Neural crest cell (in vitro differentiated cells): ENCODE data around the gene ELOVL1. TPM values are rescaled to one million over a fixed set of nuclear protein-coding genes. Genes with fewer than 3 reads are reported as not detected.
"Not testable (repeated sequence)": the region's sequence is repeated elsewhere in the genome, so short reads cannot be mapped to it uniquely, and the experiment has no call there.

Experiments
- DNase-seq: peaks from one replicate; pipeline ENCODE4 v3.0.0; 2021; ENCODE audit warnings: low read depth, mixed read lengths, low spot score
- H3K27ac Mint-ChIP-seq: one replicate; pipeline ENCODE4 v1.8.0; 2021; ENCODE audit warnings: mild to moderate bottlenecking, mixed read lengths; ENCODE audit not compliant: unreplicated experiment
- H3K27me3 Mint-ChIP-seq: 2 replicates; pipeline ENCODE4 v1.8.0; 2021; ENCODE audit warnings: low read depth, mild to moderate bottlenecking, mixed read lengths
- H3K36me3 Mint-ChIP-seq: 2 replicates; pipeline ENCODE4 v1.8.0; 2021; ENCODE audit warnings: low read depth, mild to moderate bottlenecking, mixed read lengths
- H3K4me1 Mint-ChIP-seq: 2 replicates; pipeline ENCODE4 v1.8.0; 2021; ENCODE audit warnings: mixed read lengths
- H3K4me3 Mint-ChIP-seq: one replicate; pipeline ENCODE4 v1.8.0; 2021; ENCODE audit warnings: mild to moderate bottlenecking, mixed read lengths
- H3K9me3 Mint-ChIP-seq: 2 replicates; pipeline ENCODE4 v1.8.0; 2021; ENCODE audit warnings: mixed read lengths
- long read RNA-seq: library from polyadenylated mRNA; unstranded; transcript quantifications from one replicate; pipeline ENCODE4 v2.0.0, GENCODE V29; 2020
- total RNA-seq: library from RNA; stranded (reverse); gene quantifications from 2 replicates; pipeline ENCODE4 v1.2.1, GENCODE V29; 2021
- TF ChIP-seq, protein P1 (sequence below): fragments of 200-600 bp; sonication (generic); conservative IDR thresholded peaks from 2 replicates; pipeline ENCODE4 v1.5.0; 2021; ENCODE audit warnings: antibody characterized with exemption, mild to moderate bottlenecking

The ELOVL1 gene
- 30.8 and 31.8 TPM in 2 replicates for total RNA-seq
- long read RNA-seq, partial matches to known transcripts, result 5 of 11 reads
- long read RNA-seq, other reads (novel, unspliced or antisense), result 2 of 11 reads

DNA sequence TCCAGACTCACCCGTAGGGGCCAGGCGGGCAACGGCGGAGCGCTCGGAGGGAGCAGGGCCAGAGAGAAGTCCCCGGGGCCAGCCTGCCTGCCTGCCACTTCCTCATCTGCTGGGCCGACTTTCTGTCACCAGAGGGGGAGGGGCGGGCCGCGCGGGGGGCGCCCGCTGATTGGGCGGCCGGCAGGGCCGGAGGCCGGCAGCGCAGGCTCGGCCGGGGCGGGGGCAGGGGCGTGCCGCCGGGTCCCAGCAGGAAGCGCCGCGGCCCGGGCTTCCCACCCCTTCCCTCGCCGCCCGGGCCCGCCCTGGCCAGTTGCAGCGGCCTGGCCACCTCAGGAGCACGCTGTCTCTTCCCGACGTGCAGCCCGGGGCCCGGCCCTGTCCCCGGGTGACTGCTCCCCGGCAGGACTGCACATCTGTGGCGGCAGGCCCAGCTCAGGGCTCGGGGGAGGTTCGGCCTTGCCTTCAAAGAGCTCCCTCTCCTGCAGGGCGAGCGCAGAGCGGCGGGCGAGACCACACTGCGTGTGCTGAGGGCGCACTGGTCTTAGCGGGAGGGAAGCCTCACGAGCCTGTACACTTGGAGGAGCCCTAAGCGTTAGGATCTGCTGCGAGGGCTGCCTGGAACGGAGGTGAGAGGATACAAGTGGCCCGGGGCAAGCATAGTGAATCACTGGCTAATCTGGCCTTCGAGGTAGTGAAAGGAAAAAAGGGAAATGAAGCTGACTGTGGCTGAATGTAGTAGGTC lies at the start of gene ELOVL1:
Gene ELOVL1, minus strand, starts transcription at position 108 of the 742 bp plus-strand sequence. CDS start 2,402 bp downstream, outside the sequence.
- Mint-ChIP-seq H3K4me1 (peaks cover 30% of the 10 kb centered on the region), H3K4me3 (peak within 1 kb of the TSS; percentile 86), H3K36me3 (peaks cover 15% of the 10 kb centered on the region), H3K27ac (peak within 1 kb of the TSS; percentile 92), H3K27me3 (no peaks in the 10 kb centered on the region), H3K9me3 (no peaks in the 10 kb centered on the region)
- TF ChIP-seq, protein P1, sequence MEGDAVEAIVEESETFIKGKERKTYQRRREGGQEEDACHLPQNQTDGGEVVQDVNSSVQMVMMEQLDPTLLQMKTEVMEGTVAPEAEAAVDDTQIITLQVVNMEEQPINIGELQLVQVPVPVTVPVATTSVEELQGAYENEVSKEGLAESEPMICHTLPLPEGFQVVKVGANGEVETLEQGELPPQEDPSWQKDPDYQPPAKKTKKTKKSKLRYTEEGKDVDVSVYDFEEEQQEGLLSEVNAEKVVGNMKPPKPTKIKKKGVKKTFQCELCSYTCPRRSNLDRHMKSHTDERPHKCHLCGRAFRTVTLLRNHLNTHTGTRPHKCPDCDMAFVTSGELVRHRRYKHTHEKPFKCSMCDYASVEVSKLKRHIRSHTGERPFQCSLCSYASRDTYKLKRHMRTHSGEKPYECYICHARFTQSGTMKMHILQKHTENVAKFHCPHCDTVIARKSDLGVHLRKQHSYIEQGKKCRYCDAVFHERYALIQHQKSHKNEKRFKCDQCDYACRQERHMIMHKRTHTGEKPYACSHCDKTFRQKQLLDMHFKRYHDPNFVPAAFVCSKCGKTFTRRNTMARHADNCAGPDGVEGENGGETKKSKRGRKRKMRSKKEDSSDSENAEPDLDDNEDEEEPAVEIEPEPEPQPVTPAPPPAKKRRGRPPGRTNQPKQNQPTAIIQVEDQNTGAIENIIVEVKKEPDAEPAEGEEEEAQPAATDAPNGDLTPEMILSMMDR, result no peak
- peak; percentile 88 for DNase-seq

DNA sequence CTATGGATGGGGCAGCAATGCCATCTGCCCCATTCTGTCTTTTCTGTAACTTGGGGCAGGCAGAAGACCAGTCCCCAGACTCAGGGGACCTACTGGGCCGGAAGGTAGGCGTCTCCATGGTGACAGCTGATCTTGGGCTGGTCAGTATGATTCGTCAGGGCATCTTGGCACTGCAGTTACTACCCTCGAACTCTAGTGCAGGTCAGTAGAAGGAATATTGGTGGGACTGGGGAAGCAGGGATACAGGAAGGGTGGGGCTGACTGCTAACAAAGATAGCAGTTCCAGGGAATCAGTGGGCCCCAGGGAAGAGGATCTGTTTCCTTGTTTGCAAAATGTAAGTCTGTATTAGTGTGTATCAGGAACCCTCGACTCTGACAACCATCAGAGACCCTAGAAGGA lies 48.1 kb upstream of the ELOVL1 start:
- DNase-seq, result no peak
- no peaks in the 10 kb centered on the region for H3K4me1 Mint-ChIP-seq
- no peak overlapping the region for H3K27ac Mint-ChIP-seq
- H3K9me3 Mint-ChIP-seq, result no peaks in the 10 kb centered on the region
- TF ChIP-seq, protein P1, result no peak
- H3K27me3 Mint-ChIP-seq, result no peaks in the 10 kb centered on the region
- H3K36me3 Mint-ChIP-seq, result peaks cover 9% of the 10 kb centered on the region
- H3K4me3 Mint-ChIP-seq, result no peak overlapping the region

DNA sequence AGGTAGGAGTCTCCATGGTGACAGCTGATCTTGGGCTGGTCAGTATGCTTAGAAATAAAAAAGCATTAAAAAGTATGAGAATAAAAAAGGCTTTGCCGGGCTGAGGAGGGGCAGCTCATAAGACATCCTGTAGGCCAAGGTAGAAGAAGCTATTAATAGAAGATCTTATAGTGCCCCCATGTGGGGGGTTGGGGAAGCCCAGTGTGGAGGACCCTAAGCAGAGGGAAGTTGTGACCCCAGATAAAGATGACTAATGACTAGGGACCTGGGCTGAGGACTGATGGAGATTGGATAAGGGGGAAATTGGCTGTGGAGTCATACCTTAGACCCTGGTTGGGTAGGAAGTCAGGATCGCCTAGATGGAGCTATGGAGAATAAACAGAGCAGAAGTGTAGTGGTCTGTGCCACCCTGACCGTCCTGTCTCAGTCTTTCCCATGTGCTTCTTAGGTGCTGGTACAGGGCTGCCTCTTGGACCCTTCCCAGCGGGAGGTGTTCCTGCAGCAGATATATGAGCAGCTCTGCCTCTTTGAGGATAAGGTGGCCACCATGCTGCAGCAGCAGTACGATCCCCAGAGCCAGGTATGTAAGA lies 46.9 kb upstream of the ELOVL1 start:
- TF ChIP-seq, protein P1, result peak; percentile 81
- no peak overlapping the region for H3K27ac Mint-ChIP-seq

DNA sequence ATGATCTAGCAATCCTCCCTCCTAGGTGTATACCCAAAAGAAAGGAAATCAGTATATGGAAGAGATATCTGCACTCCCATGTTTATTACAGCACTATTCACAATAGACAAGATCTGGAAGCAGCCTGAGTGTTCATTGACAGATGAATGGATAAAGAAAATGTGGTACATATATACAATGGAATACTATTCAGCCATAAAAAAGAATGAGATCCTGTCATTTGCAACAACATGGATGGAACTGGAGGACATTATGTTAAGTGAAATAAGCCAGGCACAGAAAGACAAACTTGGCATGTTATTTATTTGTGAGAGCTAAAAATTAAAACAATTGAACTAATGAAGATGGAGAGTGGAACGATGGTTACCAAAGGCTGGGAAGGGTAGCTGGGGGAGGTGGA lies 45.6 kb upstream of the ELOVL1 start:
- H3K36me3 Mint-ChIP-seq, result peaks cover 17% of the 10 kb centered on the region
- DNase-seq, H3K4me3 Mint-ChIP-seq, H3K27ac Mint-ChIP-seq, H3K27me3 Mint-ChIP-seq, H3K4me1 Mint-ChIP-seq, H3K9me3 Mint-ChIP-seq: not testable (repeated sequence)

More for the DNA sequence above, 46.9 kb upstream of the ELOVL1 start:
- peak; percentile 58 for DNase-seq
- H3K4me3 Mint-ChIP-seq, result no peak overlapping the region
- H3K27me3 Mint-ChIP-seq, result no peaks in the 10 kb centered on the region
- peaks cover 9% of the 10 kb centered on the region for H3K36me3 Mint-ChIP-seq
- H3K4me1 Mint-ChIP-seq, result no peaks in the 10 kb centered on the region
- H3K9me3 Mint-ChIP-seq, result no peaks in the 10 kb centered on the region

DNA sequence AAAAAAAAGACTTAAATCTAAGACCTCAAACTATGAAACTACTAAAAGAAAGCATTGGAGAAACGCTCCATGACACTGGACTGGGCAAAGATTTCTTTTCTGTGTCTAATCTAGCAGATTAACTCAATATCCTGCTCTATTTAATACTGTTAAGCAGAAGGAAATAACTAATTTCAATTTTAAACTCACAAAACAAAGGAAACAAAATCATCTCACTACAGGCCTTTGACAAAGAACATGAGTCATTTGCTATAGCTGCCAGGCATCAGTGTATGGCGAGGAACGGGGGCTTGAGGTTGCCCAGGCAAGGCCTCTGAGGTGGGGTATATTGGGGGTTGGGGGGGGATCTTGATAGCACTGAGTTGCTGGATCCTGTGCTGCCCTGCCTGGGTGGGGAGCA lies 42.8 kb upstream of the ELOVL1 start:
- H3K4me1 Mint-ChIP-seq, result no peaks in the 10 kb centered on the region
- no peaks in the 10 kb centered on the region for H3K27me3 Mint-ChIP-seq
- no peaks in the 10 kb centered on the region for H3K9me3 Mint-ChIP-seq
- H3K27ac Mint-ChIP-seq, result no peak overlapping the region
- H3K4me3 Mint-ChIP-seq, result no peak overlapping the region
- no peak for DNase-seq
- TF ChIP-seq, protein P1, result no peak
- peaks cover 19% of the 10 kb centered on the region for H3K36me3 Mint-ChIP-seq

DNA sequence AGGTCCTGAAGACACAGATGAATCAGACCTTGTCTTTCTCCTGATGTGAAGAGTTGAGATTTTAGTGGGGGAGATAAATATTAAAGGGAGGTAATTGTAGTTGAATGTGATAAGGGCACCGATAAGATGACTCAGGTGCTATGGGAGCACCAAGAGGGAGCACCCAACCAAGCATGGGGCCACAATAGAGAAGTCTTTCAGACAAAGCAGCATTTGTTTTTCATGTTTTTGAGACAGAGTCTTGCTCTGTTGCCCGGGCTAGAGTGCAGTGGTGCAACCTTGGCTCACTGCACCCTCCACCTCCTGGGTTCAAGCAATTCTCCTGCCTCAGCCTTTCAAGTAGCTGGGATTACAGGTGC lies 38.0 kb upstream of the ELOVL1 start:
- Mint-ChIP-seq H3K9me3 (no peaks in the 10 kb centered on the region), H3K36me3 (peaks cover 16% of the 10 kb centered on the region), H3K4me3 (no peak overlapping the region), H3K27ac (no peak overlapping the region), H3K4me1 (no peaks in the 10 kb centered on the region), H3K27me3 (no peaks in the 10 kb centered on the region)
- no peak for DNase-seq
- TF ChIP-seq, protein P1, result no peak
